Upper lobe of left lung (tissue), 4 donors: Measurements from ENCODE around the gene COL6A1.

ENCODE experiments used
- EP300 ChIP-seq, 4 donors: sonication (generic); formaldehyde crosslinking; IDR thresholded peaks; one replicate each; pipeline ENCODE4 v1.5.1; 2017; ENCODE audit warnings: antibody characterized with exemption in 4 of 4, control low read depth in 2 of 4
- POLR2A ChIP-seq, 4 donors: fragments of 450-650 bp; IDR thresholded peaks; one replicate each; pipeline ENCODE4 v1.5.1; 2016 to 2017; ENCODE audit warnings: antibody characterized with exemption in 4 of 4, mild to moderate bottlenecking in 2 of 4
- POLR2AphosphoS5 ChIP-seq, 2 donors: sonication (generic); formaldehyde crosslinking; IDR thresholded peaks; one replicate each; pipeline ENCODE4 v1.5.1; 2017; ENCODE audit warnings: antibody characterized with exemption in 2 of 2
- TF ChIP-seq, protein P1 (sequence below), 6 experiments: fragments of 450-650 bp in 4 of 6; fragments of 200-600 bp in 2 of 6; sonication (generic) in 2 of 6; IDR thresholded peaks; one replicate each; pipeline ENCODE4 v1.5.1; 2016 to 2019; ENCODE audit warnings: antibody characterized with exemption in 6 of 6

DNA sequence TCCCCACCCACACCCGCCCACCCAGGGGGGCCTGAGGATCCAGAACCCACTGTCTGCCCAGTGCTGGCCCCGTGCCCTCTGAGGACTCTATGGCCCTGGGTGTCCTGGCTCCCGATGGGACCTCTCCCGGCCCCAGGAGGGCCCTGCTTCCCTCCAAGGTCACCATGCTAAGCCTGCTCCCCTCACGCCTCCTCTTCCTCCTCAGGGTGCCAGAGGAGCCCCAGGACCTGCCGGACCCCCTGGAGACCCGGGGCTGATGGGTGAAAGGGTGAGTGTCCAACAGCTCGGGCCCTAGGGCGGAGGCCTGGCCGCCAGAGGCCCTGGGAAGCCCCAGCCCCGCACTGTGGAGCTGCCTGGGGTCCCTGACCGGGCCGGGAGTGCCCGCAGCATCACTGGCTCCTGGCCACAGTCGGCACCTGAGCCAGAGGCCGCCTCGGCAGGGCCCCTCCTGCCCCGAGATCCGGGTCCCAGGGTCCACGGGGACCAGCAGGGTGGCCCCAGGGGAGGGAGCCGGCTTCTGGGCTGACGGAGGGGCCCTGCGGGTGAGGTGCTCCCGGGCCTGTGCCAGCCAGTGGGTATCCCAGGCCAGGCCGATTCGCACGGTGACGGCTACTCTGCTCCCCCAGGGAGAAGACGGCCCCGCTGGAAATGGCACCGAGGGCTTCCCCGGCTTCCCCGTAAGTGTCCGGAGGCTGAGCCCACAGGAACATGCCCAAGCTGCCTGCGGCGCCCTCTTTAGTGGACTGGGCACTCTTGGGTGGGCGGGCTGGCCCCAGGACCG, 16.1 kb downstream of the COL6A1 start:
- TF ChIP-seq POLR2A (IDR thresholded peaks at IDR 0.05) (no peak), EP300 (IDR thresholded peaks at IDR 0.05) (no peak), POLR2AphosphoS5 (IDR thresholded peaks at IDR 0.05) (no peak)
- TF ChIP-seq, protein P1, sequence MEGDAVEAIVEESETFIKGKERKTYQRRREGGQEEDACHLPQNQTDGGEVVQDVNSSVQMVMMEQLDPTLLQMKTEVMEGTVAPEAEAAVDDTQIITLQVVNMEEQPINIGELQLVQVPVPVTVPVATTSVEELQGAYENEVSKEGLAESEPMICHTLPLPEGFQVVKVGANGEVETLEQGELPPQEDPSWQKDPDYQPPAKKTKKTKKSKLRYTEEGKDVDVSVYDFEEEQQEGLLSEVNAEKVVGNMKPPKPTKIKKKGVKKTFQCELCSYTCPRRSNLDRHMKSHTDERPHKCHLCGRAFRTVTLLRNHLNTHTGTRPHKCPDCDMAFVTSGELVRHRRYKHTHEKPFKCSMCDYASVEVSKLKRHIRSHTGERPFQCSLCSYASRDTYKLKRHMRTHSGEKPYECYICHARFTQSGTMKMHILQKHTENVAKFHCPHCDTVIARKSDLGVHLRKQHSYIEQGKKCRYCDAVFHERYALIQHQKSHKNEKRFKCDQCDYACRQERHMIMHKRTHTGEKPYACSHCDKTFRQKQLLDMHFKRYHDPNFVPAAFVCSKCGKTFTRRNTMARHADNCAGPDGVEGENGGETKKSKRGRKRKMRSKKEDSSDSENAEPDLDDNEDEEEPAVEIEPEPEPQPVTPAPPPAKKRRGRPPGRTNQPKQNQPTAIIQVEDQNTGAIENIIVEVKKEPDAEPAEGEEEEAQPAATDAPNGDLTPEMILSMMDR (IDR thresholded peaks at IDR 0.05): no peak
